HepG2 (cell line): ENCODE results near the gene CDH13.

Experiments used
- BATF2 ChIP-seq: sonication (generic); formaldehyde crosslinking; IDR thresholded peaks from 2 replicates; pipeline ENCODE4 v1.8.0; 2022; ENCODE audit warnings: mild to moderate bottlenecking, missing genetic modification reagents, moderate library complexity
- CTCF ChIP-seq: sonication (generic); formaldehyde crosslinking; IDR thresholded peaks from 2 replicates; pipeline ENCODE4 v1.5.0; 2020; ENCODE audit warnings: mild to moderate bottlenecking, missing genetic modification reagents, moderate library complexity
- ESRRA ChIP-seq: sonication (generic); formaldehyde crosslinking; IDR thresholded peaks from 2 replicates; pipeline ENCODE4 v1.5.1; 2020; ENCODE audit warnings: mild to moderate bottlenecking, low read depth, missing genetic modification reagents
- HDAC6 ChIP-seq: fragments of 200-600 bp; sonication (generic); IDR thresholded peaks from 2 replicates; pipeline ENCODE4 v1.7.0; 2017; ENCODE audit warnings: mild to moderate bottlenecking, antibody characterized with exemption, low read length, low read depth
- JUND ChIP-seq: sonication (generic); formaldehyde crosslinking; IDR thresholded peaks from 2 replicates; pipeline ENCODE4 v1.8.0; 2022; ENCODE audit warnings: mild to moderate bottlenecking, missing genetic modification reagents
- RBAK ChIP-seq: sonication (generic); formaldehyde crosslinking; IDR thresholded peaks from 2 replicates; pipeline ENCODE4 v1.5.1; 2020; ENCODE audit warnings: mild to moderate bottlenecking, missing genetic modification reagents
- REST ChIP-seq, 2 experiments: IDR thresholded peaks; 2 replicates each; pipeline ENCODE4 v1.6.1; 2011 to 2012; ENCODE audit warnings: low read length in 2 of 2, borderline replicate concordance in 1 of 2, low read depth in 1 of 2, mild to moderate bottlenecking in 1 of 2, moderate library complexity in 1 of 2
- RFX5 ChIP-seq: IDR thresholded peaks from 2 replicates; pipeline ENCODE4 v1.6.1; 2011; ENCODE audit warnings: low read depth, low read length, improper control_type of control experiment
- TAF1 ChIP-seq: sonication (generic); formaldehyde crosslinking; IDR thresholded peaks from 2 replicates; pipeline ENCODE4 v1.4.0; 2020; ENCODE audit warnings: missing genetic modification reagents
- ZKSCAN1 ChIP-seq: fragments of 150-350 bp; IDR thresholded peaks from 2 replicates; pipeline ENCODE4 v1.6.1; 2014; ENCODE audit warnings: low read length

- TF ChIP-seq BATF2 (no peak), HDAC6 (no peak), TAF1 (no peak), JUND (no peak), RBAK (CRISPR knock-in tag) (no peak), ESRRA (CRISPR knock-in tag) (no peak), RFX5 (no peak), ZKSCAN1 (no peak), CTCF (no peak), REST (IDR thresholded peaks at IDR 0.05; ENCODE audit: borderline replicate concordance in 1 of 2, low read depth in 1 of 2, low read length in 2 of 2) (no peak)
These were observed 320.9 kb downstream of the CDH13 start for GRCh38 chr16:82947698-82948097.
